KBM-7 (cell line): ENCODE measurements around the gene MCCD1.
"Not testable (repeated sequence)": the region's sequence is repeated elsewhere in the genome, so short reads cannot be mapped to it uniquely, and the experiment has no call there.

Experiments used
- DNase-seq: peaks from one replicate; pipeline ENCODE4 v3.0.0-alpha.2; 2015
- in situ Hi-C: fragments of 300-500 bp; cut with MboI; formaldehyde crosslinking; loops from 2 replicates; pipeline ENCODE4 v1.14.3; 2020; ENCODE audit warnings: low sequenced_read_pairs, low pct_unique_long_range_greater_than_20kb, mixed read lengths

MCCD1 gene

DNA sequence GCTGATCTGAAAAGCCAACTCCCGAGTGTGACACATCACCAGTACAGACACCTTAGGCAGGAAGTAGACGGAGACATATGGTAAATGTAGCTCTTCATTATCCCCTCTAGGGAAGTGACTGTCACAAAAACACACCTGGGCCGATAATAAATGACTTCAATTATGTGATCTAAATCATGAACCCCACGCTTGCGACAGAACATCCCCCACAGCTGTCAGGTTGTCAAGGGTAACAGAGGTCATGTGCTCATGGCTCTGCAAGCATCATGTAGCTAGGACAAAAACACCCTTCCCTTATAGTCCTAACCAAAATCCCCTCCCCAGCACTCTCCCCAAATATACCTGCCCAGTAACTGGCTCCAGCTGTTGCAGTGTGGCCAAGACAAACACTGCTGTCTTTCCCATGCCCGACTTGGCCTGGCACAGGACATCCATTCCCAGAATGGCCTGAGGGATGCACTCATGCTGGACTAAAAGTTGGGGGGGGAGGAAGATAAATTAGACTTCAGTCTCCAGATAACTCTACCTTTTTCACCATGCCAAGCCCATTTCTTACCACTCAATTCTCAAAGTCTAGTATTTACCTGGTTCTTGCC, 10.1 kb downstream of the MCCD1 start:
- in situ Hi-C loops, result no loop called here
- DNase-seq, result no peak

DNA sequence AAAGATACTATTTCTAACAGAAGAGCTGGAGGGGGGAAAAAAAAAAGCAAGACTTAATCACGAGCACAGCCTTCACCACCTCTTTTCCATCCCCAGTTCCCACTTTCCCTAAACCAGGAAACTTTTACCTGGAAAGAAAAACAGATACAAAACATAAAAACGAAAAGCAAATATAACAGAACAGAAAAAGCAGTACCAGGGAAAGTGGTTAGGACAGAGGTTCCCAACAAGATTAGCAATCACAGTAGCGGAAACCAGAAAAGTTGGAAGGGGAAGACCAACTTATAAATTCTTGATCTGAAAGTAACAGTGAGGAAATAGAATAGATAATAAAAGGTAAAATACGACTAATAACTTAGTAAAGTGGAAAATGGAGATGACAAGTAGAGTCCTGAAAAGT, 11.9 kb downstream of the MCCD1 start:
- DNase-seq, result no peak
- in situ Hi-C loops, result no loop called here

DNA sequence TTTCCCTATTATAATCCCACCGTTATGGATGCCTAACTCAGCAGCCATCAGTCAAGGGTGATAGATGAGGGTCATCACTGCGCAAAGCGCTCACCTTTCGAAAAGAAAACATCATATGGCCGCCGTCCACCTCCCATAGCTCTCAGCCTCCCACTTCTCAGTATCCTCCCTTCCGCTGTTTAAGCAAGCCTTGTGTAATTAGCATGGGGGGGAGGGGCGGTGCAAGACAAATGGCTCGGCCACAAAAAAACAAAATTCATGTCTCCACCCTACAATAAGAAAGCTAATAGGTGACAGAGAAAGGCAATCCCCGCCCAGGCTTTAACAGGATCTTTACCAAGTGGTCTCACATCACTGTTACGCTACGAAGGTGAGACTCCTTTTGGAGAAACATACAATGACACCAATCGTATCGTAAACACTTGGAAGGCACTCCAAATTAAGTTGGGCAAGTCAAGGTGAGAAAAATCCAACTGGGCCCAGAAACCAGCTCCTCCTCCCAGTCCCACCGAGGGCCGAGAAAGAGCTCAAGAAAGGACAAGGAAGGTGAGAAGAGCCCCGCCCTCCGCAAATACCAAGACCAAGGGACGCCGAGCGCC, 12.4 kb downstream of the MCCD1 start:
- in situ Hi-C loops, result no loop called here
- DNase-seq, result peak; percentile 75

GRCh38 chr6:31541658-31542521, 13.1 kb downstream of the MCCD1 start, which contains the start of gene DDX39B:
Gene DDX39B, minus strand, starts transcription at chr6:31542003. Its CDS starts 1,471 bp downstream, at chr6:31540532.
- DNase-seq, result peak; percentile 98
- in situ Hi-C loops, result no loop called here

- DNase-seq, result no peak
- in situ Hi-C loops, result no loop called here
Measured at GRCh38 chr6:31543639-31544038, 14.9 kb downstream of the MCCD1 start.

DNA sequence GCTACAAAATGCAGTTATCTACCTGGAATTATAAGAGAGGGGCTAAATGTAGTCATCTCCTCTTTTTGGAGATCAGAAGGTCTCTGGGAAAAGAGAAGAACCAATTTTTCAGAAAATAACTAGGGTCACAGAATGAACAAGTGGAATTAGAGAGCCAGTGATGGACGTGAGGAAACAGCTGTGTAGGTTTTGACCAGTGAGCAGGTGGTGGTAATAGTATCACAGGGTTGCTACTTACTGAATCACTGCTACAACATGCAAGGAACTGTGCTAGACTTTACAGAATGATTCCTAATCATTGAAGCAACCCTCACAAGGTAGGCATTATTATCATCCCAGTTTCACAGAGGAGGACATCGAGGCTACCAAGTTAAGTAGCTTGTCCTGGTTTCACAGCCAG, 15.9 kb downstream of the MCCD1 start:
- no peak for DNase-seq
- in situ Hi-C loops, result no loop called here

DNA sequence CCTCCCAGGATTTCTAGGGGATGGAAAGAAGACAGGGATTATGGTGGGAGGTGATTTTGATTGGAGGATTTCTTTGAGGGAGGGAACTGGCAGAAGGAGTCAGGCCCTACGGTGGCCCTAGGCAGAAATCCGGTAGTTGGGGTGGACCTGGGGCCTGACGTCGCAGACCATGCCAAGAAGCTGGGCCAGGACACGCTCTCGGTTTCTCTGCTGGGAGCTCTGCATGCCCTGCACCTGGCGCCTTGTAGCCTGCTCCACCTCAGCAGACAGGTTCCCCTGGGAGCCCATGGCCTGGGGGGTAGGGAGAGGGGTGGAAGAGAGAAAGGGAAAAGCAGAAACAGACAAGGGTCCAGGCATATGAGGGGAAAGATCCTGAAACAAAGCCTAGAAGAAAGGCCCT, 16.5 kb downstream of the MCCD1 start:
- in situ Hi-C loops, result no loop called here
- no peak for DNase-seq

DNA sequence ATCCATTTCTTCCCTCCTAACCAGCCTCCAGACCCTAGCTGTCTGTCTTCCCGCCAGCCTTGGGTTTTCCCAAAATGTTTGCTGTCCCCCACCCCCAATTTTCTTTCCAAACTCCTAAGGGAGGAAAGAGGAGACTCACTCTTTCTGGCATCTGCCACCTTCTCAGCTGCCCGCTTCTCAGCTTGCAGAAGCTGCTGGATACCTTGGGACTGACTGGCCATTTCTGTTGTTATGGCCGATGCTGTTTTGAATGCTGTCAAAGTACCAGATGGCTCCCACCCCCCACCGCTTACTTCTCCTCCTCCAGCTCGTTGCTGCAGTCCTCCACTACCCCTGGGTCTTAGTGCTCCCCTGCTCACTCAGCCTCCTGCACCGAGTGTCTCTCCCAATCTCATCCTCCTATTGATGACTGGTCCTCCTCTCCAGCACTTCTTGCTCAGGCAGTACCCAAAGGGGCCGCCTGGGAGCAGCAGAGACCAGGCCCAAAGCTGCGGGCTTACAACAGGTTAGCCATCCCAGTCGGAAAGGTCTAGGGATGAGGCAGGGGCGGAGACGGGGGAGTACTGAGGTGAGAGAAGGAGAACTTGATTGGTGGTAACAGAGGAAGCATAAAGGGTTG, 17.7 kb downstream of the MCCD1 start, which contains the start of gene ATP6V1G2:
Gene ATP6V1G2, minus strand, starts transcription at position 270 of the 619 bp plus-strand sequence. Its CDS starts 49 bp downstream, at position 221.
- in situ Hi-C loops, result no loop called here

GRCh38 chr6:31546958-31547726, 18.4 kb downstream of the MCCD1 start, which contains the start of gene NFKBIL1:
Gene NFKBIL1, plus strand, starts transcription at chr6:31547608. Its CDS starts 87 bp downstream, at chr6:31547695.
- DNase-seq, result peak; percentile 99
- in situ Hi-C loops, result no loop called here

More for the DNA sequence above, 17.7 kb downstream of the MCCD1 start, which contains the start of gene ATP6V1G2:
- peak; percentile 96 for DNase-seq

GRCh38 chr6:31547727-31548543, 19.2 kb downstream of the MCCD1 start:
- in situ Hi-C loops, result no loop called here
- no peak for DNase-seq

- in situ Hi-C loops, result no loop called here
Measured at GRCh38 chr6:31548544-31548873, 19.7 kb downstream of the MCCD1 start.

GRCh38 chr6:31551371-31551770, 22.6 kb downstream of the MCCD1 start:
- in situ Hi-C loops, result not testable (repeated sequence)
- DNase-seq, result peak; percentile 90

More at GRCh38 chr6:31548544-31548873, 19.7 kb downstream of the MCCD1 start:
- no peak for DNase-seq

DNA sequence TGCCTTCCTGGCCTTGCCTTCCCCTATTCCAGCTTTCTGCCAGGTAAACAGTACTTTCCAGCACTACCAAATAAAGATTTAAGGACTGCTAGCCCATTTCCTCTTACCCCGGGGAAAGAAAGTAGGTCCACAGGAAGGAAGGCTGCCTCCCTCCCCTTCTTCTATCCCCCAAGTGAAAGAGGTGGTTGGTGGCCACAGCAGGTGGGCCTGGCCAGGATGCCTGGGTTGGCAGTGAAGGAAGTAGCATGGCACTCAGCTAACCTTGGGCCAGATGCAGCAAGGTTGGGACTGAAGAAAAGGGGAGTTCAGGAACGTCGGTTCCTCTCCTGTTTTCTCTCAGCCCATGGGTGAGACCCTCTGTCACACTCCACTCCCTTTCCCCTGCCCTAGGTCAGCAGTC, 27.5 kb downstream of the MCCD1 start:
- DNase-seq, result no peak
- in situ Hi-C loops, result no loop called here

DNA sequence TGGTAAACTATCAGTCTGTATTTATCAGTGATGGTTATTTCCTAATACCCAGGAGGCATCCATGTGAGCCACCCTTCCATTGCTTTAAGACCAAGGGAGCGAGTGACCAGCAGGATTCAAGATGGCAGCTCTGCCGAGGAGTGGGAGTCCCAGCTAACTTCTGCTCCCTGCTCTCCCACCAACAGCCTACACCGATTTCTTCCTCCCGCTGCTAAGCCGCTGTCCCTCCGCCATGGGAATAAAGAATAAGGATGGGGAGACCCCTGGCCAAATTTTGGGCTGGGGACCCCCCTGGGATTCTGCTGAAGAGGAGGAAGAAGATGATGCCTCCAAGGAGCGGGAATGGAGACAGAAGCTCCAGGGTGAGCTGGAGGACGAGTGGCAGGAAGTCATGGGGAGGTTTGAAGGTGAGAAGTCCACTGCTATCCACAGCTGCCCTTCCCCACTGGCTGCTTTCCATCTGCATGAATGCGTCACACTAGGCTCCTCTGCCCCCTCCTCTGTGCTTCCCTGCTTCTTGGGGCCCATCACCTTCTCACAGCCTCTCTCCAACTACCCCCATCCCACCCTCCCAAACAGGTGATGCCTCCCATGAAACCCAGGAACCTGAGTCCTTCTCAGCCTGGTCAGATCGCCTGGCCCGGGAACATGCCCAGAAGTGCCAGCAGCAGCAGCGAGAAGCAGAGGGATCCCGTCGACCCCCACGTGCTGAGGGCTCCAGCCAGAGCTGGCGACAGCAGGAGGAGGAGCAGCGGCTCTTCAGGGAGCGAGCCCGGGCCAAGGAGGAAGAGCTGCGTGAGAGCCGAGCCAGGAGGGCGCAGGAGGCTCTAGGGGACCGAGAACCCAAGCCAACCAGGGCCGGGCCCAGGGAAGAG, 28.9 kb downstream of the MCCD1 start:
- in situ Hi-C loops, result no loop called here

DNA sequence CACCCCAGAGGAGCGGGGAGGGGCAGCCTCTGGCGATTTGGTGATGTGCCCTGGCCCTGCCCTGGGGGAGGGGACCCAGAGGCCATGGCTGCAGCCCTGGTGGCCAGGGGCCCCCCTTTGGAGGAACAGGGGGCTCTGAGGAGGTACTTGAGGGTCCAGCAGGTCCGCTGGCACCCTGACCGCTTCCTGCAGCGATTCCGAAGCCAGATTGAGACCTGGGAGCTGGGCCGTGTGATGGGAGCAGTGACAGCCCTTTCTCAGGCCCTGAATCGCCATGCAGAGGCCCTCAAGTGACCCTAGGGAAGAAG, 29.5 kb downstream of the MCCD1 start:
- no peak for DNase-seq
- in situ Hi-C loops, result no loop called here

More for the DNA sequence above, 28.9 kb downstream of the MCCD1 start:
- DNase-seq, result no peak

DNA sequence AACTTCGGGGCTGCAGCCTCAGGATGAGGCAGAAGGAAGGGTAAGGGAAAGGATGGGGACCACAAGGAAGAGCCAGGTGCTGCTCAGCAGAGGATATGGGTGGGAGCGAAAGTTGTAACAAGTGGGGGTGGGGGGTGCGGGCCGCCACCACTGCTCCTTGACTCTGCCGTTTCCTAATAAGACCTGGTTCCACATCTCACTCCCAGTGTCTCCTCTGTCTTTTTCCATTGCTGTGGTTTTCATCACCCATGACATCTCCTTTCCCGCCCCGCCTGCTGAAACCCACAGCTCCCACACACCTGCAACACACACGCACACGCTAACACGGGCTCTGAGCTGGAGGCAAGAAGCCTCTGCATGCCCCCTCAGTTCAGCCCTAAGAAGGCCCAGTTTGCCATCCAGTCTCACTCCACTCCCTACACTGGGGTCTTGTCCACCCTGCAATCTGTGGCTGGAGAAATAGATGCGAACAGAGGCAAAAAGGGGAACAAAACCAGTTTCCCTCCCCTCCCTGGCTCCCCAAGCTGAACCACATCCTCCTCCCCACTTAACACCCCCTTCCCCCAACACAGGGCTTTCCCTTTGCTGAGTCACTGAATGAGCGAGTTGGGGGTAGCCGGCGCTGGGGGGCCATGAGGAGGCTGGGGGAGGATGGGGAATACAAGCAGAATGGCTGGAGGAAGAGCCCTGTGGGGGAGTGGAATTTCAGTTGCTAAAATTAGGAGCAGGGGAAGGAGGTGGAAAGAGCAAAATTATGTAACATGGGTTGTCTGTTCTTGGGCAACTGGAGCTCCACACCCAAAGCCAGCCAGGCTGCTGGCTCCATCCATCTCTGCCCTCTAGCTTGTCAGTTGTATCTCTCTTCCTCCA, 30.1 kb downstream of the MCCD1 start:
- DNase-seq, result peak; percentile 98
- in situ Hi-C loops, result no loop called here

DNA sequence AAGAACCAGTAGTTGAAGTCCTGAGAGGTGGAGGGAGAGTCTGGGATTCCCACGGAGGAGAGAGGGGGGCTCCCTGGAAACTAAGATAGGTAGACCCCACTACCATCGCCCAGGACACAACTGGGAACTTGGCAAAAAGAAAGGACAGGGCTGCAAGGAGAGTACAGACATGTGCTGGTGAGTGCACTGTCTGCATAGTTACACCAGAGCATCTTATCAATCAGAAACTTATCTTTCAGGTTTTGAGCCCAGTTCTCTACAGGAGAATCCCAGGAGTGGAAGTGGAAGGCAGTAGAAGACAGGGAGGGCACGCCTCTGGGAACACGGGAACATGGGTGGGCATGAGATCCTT, 30.8 kb downstream of the MCCD1 start:
- no peak for DNase-seq
- in situ Hi-C loops, result no loop called here
